Tibial nerve (tissue), 4 donors: ENCODE results near the gene VPS26B. TPM values are rescaled to one million over a fixed set of nuclear protein-coding genes. Genes with fewer than 3 reads are reported as not detected.
A peak's percentile ranks its signal among the peaks of the same experiment; 100 is the strongest.

Experiments
- DNase-seq, 2 donors: peaks; one replicate each; pipeline ENCODE4 v3.0.0-alpha.2; 2019; ENCODE audit warnings: low spot score in 2 of 2
- H3K27ac ChIP-seq, 4 donors: fragments of 200-600 bp; sonication (generic) in 3 of 4; one replicate each; pipeline ENCODE4 v1.5.1; 2017 to 2019; ENCODE audit warnings: mild to moderate bottlenecking in 1 of 4
- H3K27me3 ChIP-seq, 2 donors: fragments of 200-600 bp; sonication (generic) in 1 of 2; one replicate each; pipeline versions ENCODE4 v1.5.1 to v1.6.0; 2017 to 2019
- H3K36me3 ChIP-seq, 3 donors: fragments of 200-600 bp; sonication (generic); one replicate each; pipeline ENCODE4 v1.5.1; 2018 to 2019
- H3K4me1 ChIP-seq, 4 donors: fragments of 200-600 bp; sonication (generic) in 3 of 4; one replicate each; pipeline ENCODE4 v1.5.1; 2017 to 2019
- H3K4me3 ChIP-seq, 4 donors: fragments of 200-600 bp; sonication (generic) in 3 of 4; one replicate each; pipeline ENCODE4 v1.5.1; 2017 to 2019; ENCODE audit warnings: mild to moderate bottlenecking in 1 of 4, moderate library complexity in 1 of 4
- H3K9me3 ChIP-seq, 4 donors: fragments of 200-600 bp; sonication (generic) in 3 of 4; one replicate each; pipeline ENCODE4 v1.5.1; 2017 to 2019
- CTCF ChIP-seq, 5 experiments: fragments of 200-600 bp in 3 of 5; fragments of 450-650 bp in 2 of 5; sonication (generic) in 3 of 5; IDR thresholded peaks; one replicate each; pipeline ENCODE4 v1.5.1; 2016 to 2019; ENCODE audit warnings: antibody characterized with exemption in 5 of 5, mild to moderate bottlenecking in 3 of 5, moderate library complexity in 2 of 5
- EP300 ChIP-seq, 2 donors: sonication (generic); formaldehyde crosslinking; IDR thresholded peaks; one replicate each; pipeline ENCODE4 v1.6.1; 2017; ENCODE audit warnings: antibody characterized with exemption in 2 of 2, mild to moderate bottlenecking in 1 of 2
- POLR2A ChIP-seq, 2 donors: fragments of 450-650 bp; IDR thresholded peaks; one replicate each; pipeline ENCODE4 v1.6.1; 2017; ENCODE audit warnings: antibody characterized with exemption in 2 of 2, mild to moderate bottlenecking in 2 of 2, moderate library complexity in 2 of 2
- WGBS, 2 donors: methylation state at CpG; one replicate each; pipeline ENCODE4 v1.1.5; 2018; 5-methylcytosine and 5-hydroxymethylcytosine counted together
- total RNA-seq, 4 donors: library from RNA; depleted of rRNA; stranded (reverse); fragments of >200 nt; gene quantifications; one replicate each; pipeline ENCODE4 v1.1.0, GENCODE V29; 2016

The VPS26B gene
- total RNA-seq, 4 donors from 2014 or later: 32.7 to 35.9 (median 33.3) TPM

- Histone ChIP-seq H3K36me3 (peaks cover 0 to 79% (median 4%) of the 10 kb centered on the region in 3 donors), H3K27ac (no peak overlapping the region), H3K27me3 (no peaks in the 10 kb centered on the region), H3K4me3 (no peak overlapping the region), H3K4me1 (no peaks in the 10 kb centered on the region), H3K9me3 (no peaks in the 10 kb centered on the region)
- WGBS, 2 donors: 90 to 92% methylated on average over 5 of the region's 5 CpGs
- DNase-seq: no peak
- no peak for TF ChIP-seq CTCF (IDR thresholded peaks at IDR 0.05)
- no peak for TF ChIP-seq POLR2A (IDR thresholded peaks at IDR 0.05)
- TF ChIP-seq EP300 (IDR thresholded peaks at IDR 0.05): no peak
These were observed 14.5 kb downstream of the VPS26B start for GRCh38 chr11:134238956-134239355.

GRCh38 chr11:134240592-134240991 is 16.1 kb downstream of the VPS26B start:
- H3K9me3 ChIP-seq: no peaks in the 10 kb centered on the region
- H3K4me3 ChIP-seq: no peak overlapping the region
- TF ChIP-seq EP300 (IDR thresholded peaks at IDR 0.05): no peak
- no peak for TF ChIP-seq CTCF (IDR thresholded peaks at IDR 0.05)
- TF ChIP-seq POLR2A (IDR thresholded peaks at IDR 0.05): no peak
- H3K27ac ChIP-seq: no peak overlapping the region
- no peaks in the 10 kb centered on the region for H3K4me1 ChIP-seq
- H3K27me3 ChIP-seq: no peaks in the 10 kb centered on the region
- 57 to 61% methylated on average over 6 of the region's 6 CpGs for WGBS, 2 donors
- no peak for DNase-seq
- peaks cover 0 to 85% (median 0%) of the 10 kb centered on the region in 3 donors for H3K36me3 ChIP-seq

GRCh38 chr11:134242376-134242775 is 17.9 kb downstream of the VPS26B start:
- Histone ChIP-seq H3K9me3 (no peaks in the 10 kb centered on the region), H3K27ac (no peak overlapping the region), H3K36me3 (peaks cover 0 to 94% (median 0%) of the 10 kb centered on the region in 3 donors), H3K27me3 (no peaks in the 10 kb centered on the region), H3K4me1 (no peaks in the 10 kb centered on the region), H3K4me3 (no peak overlapping the region)
- TF ChIP-seq CTCF (IDR thresholded peaks at IDR 0.05): no peak
- WGBS, 2 donors: 73 to 80% methylated on average over 9 of the region's 9 CpGs
- no peak for DNase-seq

- no peak for TF ChIP-seq CTCF (IDR thresholded peaks at IDR 0.05)
- no peak for TF ChIP-seq EP300 (IDR thresholded peaks at IDR 0.05)
- TF ChIP-seq POLR2A (IDR thresholded peaks at IDR 0.05): no peak
- Histone ChIP-seq H3K4me1 (no peaks in the 10 kb centered on the region), H3K4me3 (no peak overlapping the region), H3K27ac (no peak overlapping the region), H3K36me3 (peaks cover 0 to 96% (median 0%) of the 10 kb centered on the region in 3 donors), H3K9me3 (no peaks in the 10 kb centered on the region), H3K27me3 (no peaks in the 10 kb centered on the region)
- no peak for DNase-seq
- 95 to 96% methylated on average over 4 of the region's 4 CpGs for WGBS, 2 donors
These were observed 19.4 kb downstream of the VPS26B start for GRCh38 chr11:134243913-134244312.

- Histone ChIP-seq H3K4me1 (no peaks in the 10 kb centered on the region), H3K27me3 (no peaks in the 10 kb centered on the region), H3K4me3 (no peak overlapping the region), H3K9me3 (no peaks in the 10 kb centered on the region), H3K36me3 (peaks cover 0 to 96% (median 0%) of the 10 kb centered on the region in 3 donors), H3K27ac (no peak overlapping the region)
- TF ChIP-seq POLR2A (IDR thresholded peaks at IDR 0.05): no peak
- peak in 1 of 5 experiments; percentile 11 for TF ChIP-seq CTCF (IDR thresholded peaks at IDR 0.05)
- 45 to 46% methylated on average over 6 to 7 of the region's 7 CpGs for WGBS, 2 donors
- no peak for DNase-seq
These were observed 20.1 kb downstream of the VPS26B start for GRCh38 chr11:134244593-134244992.
